Motor neuron (in vitro differentiated cells): ENCODE data around the gene WNT9A. TPM values are rescaled to one million over a fixed set of nuclear protein-coding genes. Genes with fewer than 3 reads are reported as not detected.

Source experiments
- ATAC-seq, 8 experiments: fragments of 200-7000 bp; cut with Tn5 transposase; replicated peaks in 6 of 8; 2 replicates each; pipeline ENCODE4 v1.8.0; 2021; ENCODE audit warnings: mild to moderate bottlenecking in 8 of 8, moderate library complexity in 8 of 8
- H3K27ac ChIP-seq, 2 donors: fragments of 250-450 bp; sonication (Bioruptor Pico); 2 replicates each; pipeline ENCODE4 v1.9.0; 2021; ENCODE audit warnings: antibody characterized with exemption in 2 of 2, mild to moderate bottlenecking in 2 of 2, moderate library complexity in 1 of 2
- H3K4me1 ChIP-seq, 2 donors: fragments of 250-450 bp; sonication (Bioruptor Pico); replicated peaks in 1 of 2; 2 replicates each; pipeline ENCODE4 v1.6.1; 2021; ENCODE audit warnings: antibody characterized with exemption in 2 of 2, mild to moderate bottlenecking in 2 of 2, moderate library complexity in 1 of 2
- H3K4me3 ChIP-seq, 5 donors: fragments of 250-450 bp; sonication (Bioruptor Pico); 2 replicates each; pipeline ENCODE4 v1.9.0; 2021; ENCODE audit warnings: antibody characterized with exemption in 5 of 5, mild to moderate bottlenecking in 5 of 5, moderate library complexity in 4 of 5
- WGBS, 10 experiments: fragments of 450-650 bp; shearing (Covaris generic); methylation state at CpG; one replicate each; pipeline ENCODE4 v1.0.0; 2022; 5-methylcytosine and 5-hydroxymethylcytosine counted together
- in situ Hi-C, 9 experiments: fragments of 400-800 bp; cut with MboI; loops; one replicate each; pipeline ENCODE4 v1.15.0; 2021; ENCODE audit warnings: low sequenced_read_pairs in 9 of 9, low pct_unique_long_range_greater_than_20kb in 2 of 9; ENCODE audit not compliant: unreplicated experiment in 9 of 9
- total RNA-seq, 8 experiments: library from RNA; unstranded; fragments of 300-600 nt; gene quantifications; 2 replicates each; pipeline versions ENCODE4 v1.2.3 to v1.2.4, GENCODE V29; 2022

WNT9A gene
- total RNA-seq, 8 experiments from 2014 or later = 0.28 to 4.9 (median 0.98) TPM

GRCh38 chr1:227924833-227925574, 22.7 kb downstream of the WNT9A start:
- 87 to 98% (median 95%) methylated on average over 3 to 22 of the region's 38 CpGs; no CpG with 5 or more reads in 6 of the 10 experiments for whole genome bisulfite sequencing, 10 experiments
- Histone ChIP-seq H3K4me3 (no peak overlapping the region), H3K27ac (no peak overlapping the region), H3K4me1 (peaks cover 25 to 39% of the 10 kb centered on the region in 2 donors)
- peak in 1 of 8 experiments; percentile 10 for ATAC-seq
- in situ Hi-C loops = loop anchor here in 7 of 9 experiments (25.0 kb wide), 3 partner anchors 138 to 438 kb away; no protein-coding TSS in a partner anchor

GRCh38 chr1:227924168-227924832, 23.4 kb downstream of the WNT9A start:
- 83 to 100% (median 97%) methylated on average over 1 to 12 of the region's 24 CpGs; no CpG with 5 or more reads in 5 of the 10 experiments for whole genome bisulfite sequencing, 10 experiments
- peaks cover 32 to 46% of the 10 kb centered on the region in 2 donors for H3K4me1 ChIP-seq
- no peak overlapping the region for H3K27ac ChIP-seq
- H3K4me3 ChIP-seq = no peak overlapping the region
- no peak for ATAC-seq
- in situ Hi-C loops = no loop called here

- H3K4me1 ChIP-seq = peaks cover 39 to 46% of the 10 kb centered on the region in 2 donors
- no peak for ATAC-seq
- in situ Hi-C loops = no loop called here
- no peak overlapping the region for H3K4me3 ChIP-seq
- WGBS, 10 experiments = 80 to 100% (median 80%) methylated on average over 1 to 6 of the region's 18 CpGs; no CpG with 5 or more reads in 6 of the 10 experiments
- peak overlapping the region; percentile 13 to 75 for H3K27ac ChIP-seq
Measured at GRCh38 chr1:227923353-227924167, 24.2 kb downstream of the WNT9A start.

GRCh38 chr1:227922501-227923352, 25.0 kb downstream of the WNT9A start:
- in situ Hi-C loops = no loop called here

GRCh38 chr1:227921461-227922185, 26.1 kb downstream of the WNT9A start:
- no peak for ATAC-seq
- in situ Hi-C loops = no loop called here
- 80 to 100% (median 91%) methylated on average over 1 to 7 of the region's 35 CpGs; no CpG with 5 or more reads in 6 of the 10 experiments for WGBS, 10 experiments
- Histone ChIP-seq H3K4me1 (peaks cover 52 to 61% of the 10 kb centered on the region in 2 donors), H3K4me3 (no peak overlapping the region), H3K27ac (peak overlapping the region in 1 of 2 donors; percentile 75)

More at GRCh38 chr1:227922501-227923352, 25.0 kb downstream of the WNT9A start:
- WGBS, 10 experiments = 17 to 63% (median 43%) methylated on average over 1 to 12 of the region's 18 CpGs; no CpG with 5 or more reads in 2 of the 10 experiments
- peak in 5 of 8 experiments; percentile 31 to 42 (median 39) for ATAC-seq
- H3K4me3 ChIP-seq = no peak overlapping the region
- H3K4me1 ChIP-seq = peaks cover 43 to 53% of the 10 kb centered on the region in 2 donors
- peak overlapping the region; percentile 39 to 75 for H3K27ac ChIP-seq

- Histone ChIP-seq H3K4me1 (peaks cover 57 to 68% of the 10 kb centered on the region in 2 donors), H3K4me3 (no peak overlapping the region), H3K27ac (no peak overlapping the region)
- no peak for ATAC-seq
- WGBS, 10 experiments = 60 to 93% methylated on average over 1 to 3 of the region's 8 CpGs; no CpG with 5 or more reads in 8 of the 10 experiments
- in situ Hi-C loops = no loop called here
Measured at GRCh38 chr1:227920896-227921295, 26.8 kb downstream of the WNT9A start.

- in situ Hi-C loops = no loop called here
- peak overlapping the region in 1 of 2 donors; percentile 47 for H3K27ac ChIP-seq
- peaks cover 60 to 73% of the 10 kb centered on the region in 2 donors for H3K4me1 ChIP-seq
- 77 to 100% (median 93%) methylated on average over 4 to 8 of the region's 11 CpGs; no CpG with 5 or more reads in 3 of the 10 experiments for WGBS, 10 experiments
- no peak for ATAC-seq
- H3K4me3 ChIP-seq = no peak overlapping the region
Measured at GRCh38 chr1:227920426-227920825, 27.3 kb downstream of the WNT9A start.

GRCh38 chr1:227919906-227920305, 27.8 kb downstream of the WNT9A start:
- 10% methylated on average over 2 of the region's 12 CpGs; no CpG with 5 or more reads in 9 of the 10 experiments for WGBS, 10 experiments
- ATAC-seq = peak in 5 of 8 experiments; percentile 61 to 80 (median 78)
- Histone ChIP-seq H3K4me3 (no peak overlapping the region), H3K4me1 (peaks cover 65 to 78% of the 10 kb centered on the region in 2 donors), H3K27ac (peak overlapping the region; percentile 47 to 63)
- in situ Hi-C loops = no loop called here

- no peak for ATAC-seq
- 80 to 100% (median 85%) methylated on average over 1 to 6 of the region's 9 CpGs; no CpG with 5 or more reads in 4 of the 10 experiments for WGBS, 10 experiments
- H3K27ac ChIP-seq = peak overlapping the region in 1 of 2 donors; percentile 18
Measured at GRCh38 chr1:227918736-227919135, 29.0 kb downstream of the WNT9A start.

GRCh38 chr1:227918083-227918700, 29.5 kb downstream of the WNT9A start:
- ATAC-seq = no peak
- Histone ChIP-seq H3K4me3 (no peak overlapping the region), H3K27ac (peak overlapping the region in 1 of 2 donors; percentile 18), H3K4me1 (peaks cover 76 to 89% of the 10 kb centered on the region in 2 donors)
- 80 to 100% (median 91%) methylated on average over 1 to 2 of the region's 5 CpGs; no CpG with 5 or more reads in 6 of the 10 experiments for WGBS, 10 experiments
- in situ Hi-C loops = no loop called here

More at GRCh38 chr1:227918736-227919135, 29.0 kb downstream of the WNT9A start:
- H3K4me3 ChIP-seq = no peak overlapping the region
- in situ Hi-C loops = no loop called here
- H3K4me1 ChIP-seq = peaks cover 76 to 89% of the 10 kb centered on the region in 2 donors
